Cardiac fibroblast (primary cell): Measurements from ENCODE around the gene CD7.
"Not testable (repeated sequence)": the region's sequence is repeated elsewhere in the genome, so short reads cannot be mapped to it uniquely, and the experiment has no call there.

Experiments
- DNase-seq, 2 donors: peaks; one replicate each; pipeline versions ENCODE4 v3.0.0 to v3.0.0-alpha.2; 2010; ENCODE audit warnings: low read depth in 2 of 2
- H3K4me3 ChIP-seq, 2 donors: replicated peaks in 1 of 2; 1 replicate in 1 of 2; 2 replicates in 1 of 2; pipeline ENCODE4 v1.5.1; 2011; ENCODE audit warnings: low read depth in 2 of 2, low read length in 2 of 2, mild to moderate bottlenecking in 2 of 2, moderate library complexity in 1 of 2
- CTCF ChIP-seq: IDR thresholded peaks from one replicate; pipeline ENCODE4 v1.5.1; 2011; ENCODE audit warnings: low read depth, mild to moderate bottlenecking, low read length, inconsistent platforms

The CD7 gene

GRCh38 chr17:82317394-82318168, at the start of gene CD7:
CD7 (minus strand) TSS chr17:82317608; CDS start chr17:82317495, 113 bp downstream.
- H3K4me3 ChIP-seq = no peak within 1 kb of the TSS
- no peak for TF ChIP-seq CTCF
- no peak for DNase-seq

GRCh38 chr17:82366749-82367148, 49.3 kb upstream of the CD7 start:
- no peak for TF ChIP-seq CTCF
- H3K4me3 ChIP-seq = no peak overlapping the region
- DNase-seq = no peak

- H3K4me3 ChIP-seq = no peak overlapping the region
- no peak for DNase-seq
- TF ChIP-seq CTCF = no peak
These were observed 48.3 kb upstream of the CD7 start for GRCh38 chr17:82365606-82366295.

GRCh38 chr17:82361885-82362633, 44.7 kb upstream of the CD7 start:
- no peak for TF ChIP-seq CTCF
- DNase-seq = no peak
- H3K4me3 ChIP-seq = no peak overlapping the region

- H3K4me3 ChIP-seq, DNase-seq: not testable (repeated sequence)
These were observed 42.2 kb upstream of the CD7 start for GRCh38 chr17:82359451-82360074.

- no peak for DNase-seq
- TF ChIP-seq CTCF = no peak
- no peak within 1 kb of the TSS for H3K4me3 ChIP-seq
These were observed 41.3 kb upstream of the CD7 start, which contains the start of gene TEX19 for GRCh38 chr17:82358465-82359350. TEX19 (plus strand) TSS chr17:82359247; CDS start chr17:82362151, 2,904 bp downstream.
